Esophagus muscularis mucosa (tissue), 4 donors: ENCODE data around the gene CRY2. TPM values are rescaled to one million over a fixed set of nuclear protein-coding genes. Genes with fewer than 3 reads are reported as not detected.
A peak's percentile ranks its signal among the peaks of the same experiment; 100 is the strongest.

Source experiments
- DNase-seq: peaks from one replicate; pipeline ENCODE4 v3.0.0-alpha.2; 2017; ENCODE audit errors: extremely low spot score
- H3K27ac ChIP-seq, 4 donors: fragments of 200-600 bp; sonication (generic); replicated peaks in 1 of 4; 1 replicate in 3 of 4; 2 replicates in 1 of 4; pipeline ENCODE4 v1.5.1; 2016 to 2019; ENCODE audit warnings: mild to moderate bottlenecking in 1 of 4
- H3K27me3 ChIP-seq, 4 donors: fragments of 200-600 bp; sonication (generic); one replicate each; pipeline versions ENCODE4 v1.5.1 to v1.6.0; 2016 to 2019
- H3K36me3 ChIP-seq, 4 donors: fragments of 200-600 bp; sonication (generic); one replicate each; pipeline ENCODE4 v1.5.1; 2016 to 2019
- H3K4me1 ChIP-seq, 4 donors: fragments of 200-600 bp; sonication (generic); one replicate each; pipeline ENCODE4 v1.5.1; 2016 to 2019
- H3K4me3 ChIP-seq, 4 donors: fragments of 200-600 bp; sonication (generic); 1 replicate in 2 of 4; 2 replicates in 2 of 4; pipeline ENCODE4 v1.5.1; 2016 to 2019; ENCODE audit warnings: mild to moderate bottlenecking in 4 of 4, moderate library complexity in 1 of 4
- H3K9me3 ChIP-seq, 4 donors: fragments of 200-600 bp; sonication (generic); 1 replicate in 3 of 4; 2 replicates in 1 of 4; pipeline ENCODE4 v1.5.1; 2016 to 2019
- EP300 ChIP-seq: sonication (generic); formaldehyde crosslinking; IDR thresholded peaks from one replicate; pipeline ENCODE4 v1.6.1; 2017; ENCODE audit warnings: antibody characterized with exemption
- POLR2A ChIP-seq: fragments of 450-650 bp; IDR thresholded peaks from one replicate; pipeline ENCODE4 v1.6.1; 2017; ENCODE audit warnings: antibody characterized with exemption, moderate library complexity, mild to moderate bottlenecking, low read depth
- POLR2AphosphoS5 ChIP-seq, 2 donors: sonication (generic); formaldehyde crosslinking; IDR thresholded peaks; one replicate each; pipeline ENCODE4 v1.6.1; 2017; ENCODE audit warnings: antibody characterized with exemption in 2 of 2
- WGBS: methylation state at CpG from one replicate; pipeline ENCODE4 v1.1.5; 2018; 5-methylcytosine and 5-hydroxymethylcytosine counted together
- intact Hi-C: fragments of 100-400 bp; cut with DNase I; formaldehyde crosslinking; loops from one replicate; pipeline ENCODE4 v1.15.1; 2023
- total RNA-seq, 4 donors: library from RNA; depleted of rRNA; stranded (reverse); fragments of >200 nt; gene quantifications; one replicate each; pipeline versions ENCODE4 v1.1.0 to v1.2.1, GENCODE V29; 2016
- TF ChIP-seq, protein P1 (sequence below), 3 experiments: fragments of 200-600 bp in 2 of 3; fragments of 450-650 bp in 1 of 3; sonication (generic) in 2 of 3; IDR thresholded peaks; one replicate each; pipeline ENCODE4 v1.5.1; 2017 to 2019; ENCODE audit warnings: antibody characterized with exemption in 3 of 3, mild to moderate bottlenecking in 2 of 3, moderate library complexity in 1 of 3

Gene CRY2
- total RNA-seq, 4 donors from 2014 or later, result 32.0 to 57.6 (median 49.7) TPM

DNA sequence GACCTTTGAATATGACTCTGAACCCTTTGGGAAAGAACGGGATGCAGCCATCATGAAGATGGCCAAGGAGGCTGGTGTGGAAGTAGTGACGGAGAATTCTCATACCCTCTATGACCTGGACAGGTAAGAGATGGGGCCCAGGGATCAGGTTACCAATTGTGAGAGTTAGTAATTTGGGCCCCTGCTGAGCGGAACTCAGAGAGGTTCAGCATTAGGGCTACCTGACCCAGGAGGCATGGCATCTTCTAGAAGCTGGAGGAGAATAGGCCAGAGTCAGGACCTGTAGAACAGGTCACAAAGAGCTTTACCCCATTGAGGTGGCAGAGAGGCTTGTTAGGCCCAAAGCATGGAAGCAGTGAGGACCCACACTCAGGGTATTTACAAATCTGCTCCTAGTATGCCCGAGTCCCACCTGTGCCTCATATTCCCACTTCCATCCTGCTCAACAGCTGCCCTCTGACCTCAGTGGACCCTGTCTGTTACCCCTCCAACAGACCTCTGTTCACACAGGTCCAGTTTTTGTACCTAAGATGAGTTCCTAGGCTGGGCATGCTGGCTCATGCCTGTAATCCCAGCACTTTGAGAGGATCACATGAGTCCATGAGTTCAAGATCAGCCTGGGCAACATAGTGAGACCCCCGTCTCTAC lies 11.6 kb downstream of the CRY2 start:
- Histone ChIP-seq H3K4me3 (peak overlapping the region in 2 of 4 donors; percentile 12 to 13), H3K27ac (peak overlapping the region; percentile 84 to 99 (median 94)), H3K4me1 (peaks cover 70 to 84% (median 73%) of the 10 kb centered on the region in 4 donors), H3K36me3 (peaks cover 33 to 63% (median 46%) of the 10 kb centered on the region in 4 donors), H3K27me3 (no peaks in the 10 kb centered on the region), H3K9me3 (no peaks in the 10 kb centered on the region)
- no peak for DNase-seq
- WGBS, result 82% methylated on average over 5 of the region's 5 CpGs
- TF ChIP-seq EP300 (no peak), POLR2AphosphoS5 (IDR thresholded peaks at IDR 0.05) (no peak), POLR2A (no peak)
- TF ChIP-seq, protein P1, sequence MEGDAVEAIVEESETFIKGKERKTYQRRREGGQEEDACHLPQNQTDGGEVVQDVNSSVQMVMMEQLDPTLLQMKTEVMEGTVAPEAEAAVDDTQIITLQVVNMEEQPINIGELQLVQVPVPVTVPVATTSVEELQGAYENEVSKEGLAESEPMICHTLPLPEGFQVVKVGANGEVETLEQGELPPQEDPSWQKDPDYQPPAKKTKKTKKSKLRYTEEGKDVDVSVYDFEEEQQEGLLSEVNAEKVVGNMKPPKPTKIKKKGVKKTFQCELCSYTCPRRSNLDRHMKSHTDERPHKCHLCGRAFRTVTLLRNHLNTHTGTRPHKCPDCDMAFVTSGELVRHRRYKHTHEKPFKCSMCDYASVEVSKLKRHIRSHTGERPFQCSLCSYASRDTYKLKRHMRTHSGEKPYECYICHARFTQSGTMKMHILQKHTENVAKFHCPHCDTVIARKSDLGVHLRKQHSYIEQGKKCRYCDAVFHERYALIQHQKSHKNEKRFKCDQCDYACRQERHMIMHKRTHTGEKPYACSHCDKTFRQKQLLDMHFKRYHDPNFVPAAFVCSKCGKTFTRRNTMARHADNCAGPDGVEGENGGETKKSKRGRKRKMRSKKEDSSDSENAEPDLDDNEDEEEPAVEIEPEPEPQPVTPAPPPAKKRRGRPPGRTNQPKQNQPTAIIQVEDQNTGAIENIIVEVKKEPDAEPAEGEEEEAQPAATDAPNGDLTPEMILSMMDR (IDR thresholded peaks at IDR 0.05), result no peak
- intact Hi-C loops, result no loop called here

DNA sequence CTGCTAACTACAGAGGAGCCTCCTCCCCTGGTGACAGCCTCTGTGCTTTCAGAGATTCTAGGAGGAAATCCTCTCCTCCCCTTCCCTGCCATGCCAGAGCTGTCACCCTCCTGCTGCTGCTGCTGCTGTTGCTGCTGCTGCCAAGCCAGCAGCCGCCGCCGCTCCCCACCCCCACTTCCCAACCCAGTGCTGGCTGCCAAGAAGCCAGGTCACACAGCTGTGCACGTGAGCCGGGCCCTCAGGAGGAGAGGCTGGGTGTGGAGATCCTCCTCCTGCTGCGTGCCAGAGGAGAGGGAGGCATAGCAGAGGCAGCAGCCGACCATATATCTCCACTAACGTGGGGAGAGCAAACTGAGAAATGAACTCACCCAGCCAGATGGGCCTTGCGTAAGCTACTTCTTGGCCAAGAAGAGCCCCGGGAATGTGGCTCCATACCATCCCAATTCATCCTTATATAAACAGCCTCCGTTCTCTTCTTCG lies 12.4 kb downstream of the CRY2 start:
- intact Hi-C loops, result no loop called here

DNA sequence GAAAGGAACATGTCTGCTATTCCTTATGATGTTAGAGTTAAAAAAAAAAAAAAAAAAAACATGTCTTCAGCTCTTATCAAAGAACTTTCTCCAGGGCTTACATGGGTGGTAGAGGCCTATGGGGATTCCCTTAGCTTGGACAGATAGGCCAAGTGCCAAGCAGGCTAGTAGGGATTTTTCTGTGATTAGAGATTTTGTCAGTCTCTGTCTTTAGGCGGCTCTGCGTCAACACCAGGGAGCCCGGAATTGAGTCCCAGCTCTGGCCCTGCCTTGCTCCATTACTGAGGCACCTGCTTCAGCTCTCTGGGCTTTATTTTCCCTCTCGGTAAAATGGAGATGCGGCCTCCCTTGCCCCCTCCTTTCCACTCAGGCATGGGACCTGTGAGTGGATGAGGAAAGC lies 13.1 kb downstream of the CRY2 start:
- Histone ChIP-seq H3K9me3 (no peaks in the 10 kb centered on the region), H3K36me3 (peaks cover 39 to 78% (median 61%) of the 10 kb centered on the region in 4 donors), H3K4me1 (peaks cover 56 to 70% (median 59%) of the 10 kb centered on the region in 4 donors), H3K27ac (peak overlapping the region; percentile 84 to 99 (median 94)), H3K27me3 (no peaks in the 10 kb centered on the region), H3K4me3 (no peak overlapping the region)
- intact Hi-C loops, result no loop called here
- WGBS, result 85% methylated on average over 5 of the region's 5 CpGs
- TF ChIP-seq POLR2AphosphoS5 (IDR thresholded peaks at IDR 0.05), result no peak
- no peak for TF ChIP-seq EP300
- TF ChIP-seq, protein P1 (IDR thresholded peaks at IDR 0.05), result no peak
- TF ChIP-seq POLR2A, result no peak
- DNase-seq, result no peak

More for the DNA sequence above, 12.4 kb downstream of the CRY2 start:
- Histone ChIP-seq H3K9me3 (no peaks in the 10 kb centered on the region), H3K27ac (peak overlapping the region; percentile 84 to 99 (median 94)), H3K27me3 (no peaks in the 10 kb centered on the region), H3K4me1 (peaks cover 62 to 76% (median 66%) of the 10 kb centered on the region in 4 donors), H3K36me3 (peaks cover 35 to 71% (median 55%) of the 10 kb centered on the region in 4 donors), H3K4me3 (peak overlapping the region in 2 of 4 donors; percentile 12 to 13)
- DNase-seq, result peak; percentile 96
- WGBS, result 27% methylated on average over 8 of the region's 12 CpGs
- peak; percentile 91 to 99 for TF ChIP-seq POLR2AphosphoS5 (IDR thresholded peaks at IDR 0.05)
- no peak for TF ChIP-seq POLR2A
- TF ChIP-seq, protein P1 (IDR thresholded peaks at IDR 0.05), result peak in 1 of 3 experiments; percentile 3
- peak; percentile 63 for TF ChIP-seq EP300

GRCh38 chr11:45860764-45861510 lies 13.7 kb downstream of the CRY2 start:
- WGBS, result 92% methylated on average over 10 of the region's 10 CpGs
- Histone ChIP-seq H3K27ac (peak overlapping the region; percentile 84 to 99 (median 94)), H3K36me3 (peaks cover 44 to 83% (median 66%) of the 10 kb centered on the region in 4 donors)

More at GRCh38 chr11:45860764-45861510, 13.7 kb downstream of the CRY2 start:
- Histone ChIP-seq H3K4me3 (no peak overlapping the region), H3K9me3 (no peaks in the 10 kb centered on the region), H3K27me3 (no peaks in the 10 kb centered on the region), H3K4me1 (peaks cover 50 to 64% (median 53%) of the 10 kb centered on the region in 4 donors)
- TF ChIP-seq, protein P1 (IDR thresholded peaks at IDR 0.05), result no peak
- TF ChIP-seq EP300 (no peak), POLR2AphosphoS5 (IDR thresholded peaks at IDR 0.05) (no peak), POLR2A (no peak)
- intact Hi-C loops, result no loop called here
- no peak for DNase-seq
